Erythroblast (primary cell): ENCODE results near the gene MAP6.
A peak's percentile ranks its signal among the peaks of the same experiment; 100 is the strongest.

Experiments
- DNase-seq, 2 experiments: peaks; one replicate each; lab custom pipeline; 2025; lab: John Stamatoyannopoulos, UW
- GATA1 ChIP-seq: IDR thresholded peaks from 2 replicates; pipeline ENCODE4 v1.6.1; 2011; ENCODE audit warnings: low read depth, mild to moderate bottlenecking, control low read depth, low read length, moderate library complexity
- POLR2A ChIP-seq: IDR thresholded peaks from 2 replicates; pipeline ENCODE4 v1.6.1; 2011; ENCODE audit warnings: mild to moderate bottlenecking, low read length

MAP6 gene

GRCh38 chr11:75570559-75571139, 98.2 kb downstream of the MAP6 start:
- DNase-seq = no peak
- no peak for TF ChIP-seq GATA1
- no peak for TF ChIP-seq POLR2A

- no peak for TF ChIP-seq GATA1
- DNase-seq = no peak
Observed at GRCh38 chr11:75568616-75569219, 100.1 kb downstream of the MAP6 start.

- no peak for DNase-seq
- TF ChIP-seq POLR2A = no peak
- no peak for TF ChIP-seq GATA1
Observed at GRCh38 chr11:75567971-75568370, 100.9 kb downstream of the MAP6 start.

DNA sequence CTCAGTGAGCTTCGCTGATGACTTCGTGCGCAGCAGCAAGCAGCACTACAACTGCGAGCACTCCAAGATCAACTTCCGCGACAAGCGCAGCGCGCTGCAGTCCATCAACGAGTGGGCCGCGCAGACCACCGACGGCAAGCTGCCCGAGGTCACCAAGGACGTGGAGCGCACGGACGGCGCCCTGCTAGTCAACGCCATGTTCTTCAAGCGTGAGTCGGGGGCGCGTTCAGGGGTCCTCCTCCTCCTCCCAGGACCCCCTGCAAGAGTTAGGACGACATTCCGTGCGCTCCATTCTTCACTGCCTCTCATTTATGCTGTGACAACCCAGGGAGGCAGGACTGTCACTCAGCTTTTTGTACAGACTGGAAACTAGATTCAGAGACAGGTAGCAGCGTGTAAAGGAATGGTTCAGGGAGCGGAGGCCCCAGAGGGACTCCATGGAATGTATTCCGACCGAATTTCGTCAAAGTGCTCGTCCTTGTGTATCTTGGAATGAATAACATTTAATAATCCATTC, 102.0 kb downstream of the MAP6 start:
- TF ChIP-seq GATA1 (no peak), POLR2A (no peak)
- no peak for DNase-seq

GRCh38 chr11:75565916-75566762, 102.7 kb downstream of the MAP6 start:
- DNase-seq = no peak
- no peak for TF ChIP-seq POLR2A
- no peak for TF ChIP-seq GATA1

DNA sequence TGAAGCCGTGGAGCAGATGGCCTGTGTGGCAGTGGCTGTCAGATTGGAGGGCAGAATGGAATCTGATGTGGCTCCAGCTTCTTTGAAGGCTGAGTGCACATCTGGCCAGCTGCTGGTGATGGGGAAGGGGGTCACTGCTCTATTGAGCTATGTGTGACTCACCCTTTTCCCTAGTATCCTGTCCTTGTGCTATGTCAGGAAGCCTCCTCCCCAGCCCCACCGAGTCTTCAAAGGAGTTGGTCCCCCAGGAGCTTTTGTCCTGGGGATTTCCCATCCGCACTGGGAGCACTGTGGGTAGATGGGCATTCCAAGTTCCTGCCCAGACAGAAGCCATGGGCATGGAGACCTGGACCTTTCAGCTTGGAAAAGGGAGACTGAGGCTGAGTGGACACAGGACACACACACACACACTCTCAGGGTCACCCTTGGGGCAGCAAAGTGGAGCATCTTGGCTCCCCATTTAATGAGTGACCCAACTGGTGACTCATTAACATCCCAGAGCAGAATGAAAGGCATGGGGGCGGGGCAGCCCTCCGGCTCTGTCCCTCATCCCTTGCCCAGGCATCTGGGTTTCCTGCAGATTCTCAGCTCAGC, 103.5 kb downstream of the MAP6 start:
- TF ChIP-seq POLR2A (no peak), GATA1 (no peak)
- no peak for DNase-seq

DNA sequence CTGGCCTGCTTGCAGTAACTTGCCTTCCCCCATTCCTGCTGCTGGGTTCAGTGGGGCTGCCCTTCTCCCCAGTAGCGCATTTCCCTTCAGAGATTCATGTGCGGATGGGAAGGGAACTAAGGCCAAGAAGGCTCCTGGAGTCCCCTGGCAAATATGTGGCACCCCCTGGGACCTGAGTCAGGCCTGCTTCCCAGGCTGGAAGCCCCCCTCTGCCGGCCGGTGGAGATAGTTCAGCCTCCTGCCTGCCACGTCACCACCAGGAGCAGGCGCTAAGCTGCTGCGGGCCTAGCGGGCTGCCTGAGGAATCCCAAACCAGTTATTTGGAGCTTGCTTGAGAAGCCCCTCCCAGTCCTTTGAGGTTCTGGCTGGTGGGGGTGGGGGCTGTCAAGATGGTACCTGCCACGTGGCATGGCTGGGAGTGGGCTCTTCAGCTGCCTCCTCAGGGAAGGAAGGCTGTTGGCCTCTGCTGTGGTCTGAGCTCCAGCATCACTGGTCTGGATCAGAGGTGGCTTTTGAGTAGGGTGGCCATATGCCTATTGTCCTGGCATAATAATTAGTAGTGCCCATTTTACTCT, 104.8 kb downstream of the MAP6 start:
- peak; percentile 57 to 61 for DNase-seq
- TF ChIP-seq POLR2A (no peak), GATA1 (no peak)

GRCh38 chr11:75563501-75563977, 105.3 kb downstream of the MAP6 start:
- no peak for DNase-seq
- TF ChIP-seq GATA1 (no peak), POLR2A (no peak)

DNA sequence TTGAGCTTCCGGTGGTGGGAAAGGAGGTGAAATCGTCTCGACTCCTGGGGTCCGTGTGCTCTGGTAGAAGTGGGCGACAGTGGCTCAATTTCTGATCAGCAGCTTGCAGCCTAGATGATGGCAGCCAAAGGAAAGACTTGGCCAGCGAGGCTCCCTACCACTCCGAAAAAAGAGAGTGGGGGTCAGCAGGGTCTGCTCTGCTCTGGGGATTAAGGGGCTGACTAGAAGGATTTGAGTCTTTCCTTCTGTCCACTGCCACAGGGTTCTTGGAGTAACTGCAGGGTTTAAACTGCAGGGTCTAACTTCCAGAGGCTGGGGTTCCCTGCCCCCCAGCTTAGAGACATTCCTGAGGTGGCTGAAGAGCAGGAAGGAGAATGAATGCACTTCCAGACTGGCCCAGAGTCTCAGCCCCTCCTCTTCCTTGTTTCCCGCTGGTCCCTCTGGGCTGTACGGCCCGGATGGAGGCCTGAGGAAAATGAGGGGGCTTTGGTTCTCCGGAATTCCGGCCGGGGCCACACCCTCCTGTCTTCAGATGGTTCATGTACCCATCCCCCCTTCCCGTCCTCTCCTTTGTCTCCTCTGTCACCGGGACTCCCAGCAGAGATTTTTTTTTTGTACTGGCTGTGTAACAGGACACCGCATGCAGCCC, 105.9 kb downstream of the MAP6 start:
- TF ChIP-seq POLR2A = peak; percentile 93
- TF ChIP-seq GATA1 = no peak
- peak in 1 of 2 experiments; percentile 49 for DNase-seq

DNA sequence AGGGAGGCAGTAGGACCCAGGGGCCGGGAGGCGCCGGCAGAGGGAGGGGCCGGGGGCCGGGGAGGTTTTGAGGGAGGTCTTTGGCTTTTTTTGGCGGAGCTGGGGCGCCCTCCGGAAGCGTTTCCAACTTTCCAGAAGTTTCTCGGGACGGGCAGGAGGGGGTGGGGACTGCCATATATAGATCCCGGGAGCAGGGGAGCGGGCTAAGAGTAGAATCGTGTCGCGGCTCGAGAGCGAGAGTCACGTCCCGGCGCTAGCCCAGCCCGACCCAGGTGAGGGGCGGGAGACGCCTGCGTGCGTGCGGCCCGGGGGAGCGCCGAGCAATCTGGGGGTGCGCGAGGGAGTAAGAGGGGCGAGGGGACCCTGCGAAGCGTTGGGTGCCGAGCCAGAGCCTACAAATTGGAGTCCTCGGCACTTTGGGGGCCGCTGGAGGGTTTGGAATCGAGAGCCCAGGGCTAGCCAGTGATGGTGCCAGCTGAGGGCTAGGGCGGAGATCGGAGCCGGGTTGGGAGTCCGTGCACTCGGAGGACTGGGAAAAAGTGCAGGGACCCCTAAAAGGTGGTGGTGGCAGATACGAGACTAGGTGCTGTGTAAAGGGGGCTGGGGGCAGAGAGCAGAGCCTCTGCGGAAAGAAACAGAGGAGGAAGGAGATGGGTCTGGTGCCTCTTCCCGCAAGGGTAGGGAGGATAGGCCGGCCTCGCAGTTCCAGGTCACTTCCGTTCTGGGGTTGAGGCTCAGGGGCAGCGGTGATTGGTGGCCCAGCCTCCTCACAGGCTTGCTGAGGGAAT, 106.6 kb downstream of the MAP6 start, which contains the start of gene SERPINH1:
Gene SERPINH1, plus strand, starts transcription at position 206 of the 788 bp plus-strand sequence. CDS start 4,097 bp downstream, outside the sequence.
- TF ChIP-seq POLR2A (peak; percentile 99), GATA1 (no peak)
- DNase-seq = peak; percentile 90 to 92

- TF ChIP-seq POLR2A (no peak), GATA1 (no peak)
Observed at GRCh38 chr11:75561426-75562047, 107.3 kb downstream of the MAP6 start.

More at GRCh38 chr11:75561426-75562047, 107.3 kb downstream of the MAP6 start:
- DNase-seq = no peak
